GM23248 (cell line): Measurements from ENCODE around the gene RUSC2. TPM values are rescaled to one million over a fixed set of nuclear protein-coding genes. Genes with fewer than 3 reads are reported as not detected.

ENCODE experiments used
- DNase-seq: peaks from one replicate; pipeline ENCODE4 v3.0.0-alpha.2; 2015
- H2AFZ ChIP-seq: fragments of 200-600 bp; sonication (generic); 2 replicates; pipeline ENCODE4 v1.6.1; 2016; ENCODE audit warnings: antibody characterized with exemption
- H3F3A ChIP-seq: fragments of 200-600 bp; sonication (generic); 2 replicates; pipeline ENCODE4 v1.6.1; 2016; ENCODE audit warnings: mild to moderate bottlenecking, antibody characterized with exemption, mixed run types; ENCODE audit not compliant: insufficient read depth
- H3K27ac ChIP-seq: fragments of 200-600 bp; sonication (generic); 2 replicates; pipeline ENCODE4 v1.5.1; 2016; ENCODE audit warnings: mild to moderate bottlenecking
- H3K27me3 ChIP-seq: fragments of 200-600 bp; sonication (generic); replicated peaks from 2 replicates; pipeline ENCODE4 v1.6.1; 2016; ENCODE audit warnings: mild to moderate bottlenecking; ENCODE audit not compliant: insufficient read depth
- H3K36me3 ChIP-seq: fragments of 200-600 bp; sonication (generic); 2 replicates; pipeline ENCODE4 v1.6.1; 2016; ENCODE audit warnings: low read depth, mild to moderate bottlenecking
- H3K4me1 ChIP-seq: fragments of 200-600 bp; sonication (generic); 2 replicates; pipeline ENCODE4 v1.6.1; 2016; ENCODE audit warnings: mild to moderate bottlenecking; ENCODE audit not compliant: insufficient read depth
- H3K4me2 ChIP-seq: fragments of 200-600 bp; sonication (generic); one replicate; pipeline ENCODE4 v1.6.1; 2016; ENCODE audit warnings: mild to moderate bottlenecking; ENCODE audit not compliant: unreplicated experiment
- H3K4me3 ChIP-seq: fragments of 200-600 bp; sonication (generic); 2 replicates; pipeline ENCODE4 v1.5.1; 2016; ENCODE audit warnings: mild to moderate bottlenecking
- H3K79me2 ChIP-seq: fragments of 200-600 bp; sonication (generic); 2 replicates; pipeline ENCODE4 v1.6.1; 2016; ENCODE audit warnings: mild to moderate bottlenecking; ENCODE audit not compliant: insufficient read depth
- H3K9ac ChIP-seq: fragments of 200-600 bp; sonication (generic); 2 replicates; pipeline ENCODE4 v1.6.1; 2016; ENCODE audit warnings: mild to moderate bottlenecking
- H3K9me2 ChIP-seq: fragments of 200-600 bp; sonication (generic); 2 replicates; pipeline ENCODE4 v1.6.1; 2016; ENCODE audit warnings: mixed run types, mild to moderate bottlenecking, moderate library complexity; ENCODE audit not compliant: insufficient read depth
- H3K9me3 ChIP-seq: fragments of 200-600 bp; sonication (generic); one replicate; pipeline ENCODE4 v1.6.1; 2017; ENCODE audit warnings: low read depth
- H4K20me1 ChIP-seq: fragments of 200-600 bp; sonication (generic); 2 replicates; pipeline ENCODE4 v1.6.0; 2016; ENCODE audit not compliant: insufficient read depth
- EZH2 ChIP-seq: fragments of 200-600 bp; sonication (generic); IDR thresholded peaks from 2 replicates; pipeline ENCODE4 v1.6.1; 2018; ENCODE audit warnings: antibody characterized with exemption, mild to moderate bottlenecking; ENCODE audit not compliant: insufficient read depth, poor library complexity, severe bottlenecking
- EZH2phosphoT487 ChIP-seq: fragments of 200-600 bp; sonication (generic); IDR thresholded peaks from 2 replicates; pipeline ENCODE4 v1.6.1; 2018; ENCODE audit warnings: antibody characterized with exemption, moderate library complexity, mild to moderate bottlenecking, low read depth; ENCODE audit not compliant: insufficient read depth
- WGBS, 2 experiments: methylation state at CpG; one replicate each; pipeline ENCODE4 v1.1.6; 2015 to 2017; ENCODE audit warnings: low lambda C conversion rate in 2 of 2, low coverage in 1 of 2; ENCODE audit errors: missing lambda C conversion rate in 2 of 2; 5-methylcytosine and 5-hydroxymethylcytosine counted together
- in situ Hi-C: fragments of 300-500 bp; cut with MboI; formaldehyde crosslinking; loops from 2 replicates; pipeline ENCODE4 v1.15.0; 2020
- polyA plus RNA-seq: library from polyadenylated mRNA; unstranded; fragments of >200 nt; fragmentation: Nextera tagmentation; extraction: Ambion mirVana; gene quantifications from 2 replicates; pipeline ENCODE4 v1.2.1, GENCODE V29; 2016
- total RNA-seq: library from RNA; depleted of rRNA; stranded (reverse); fragments of >200 nt; shearing (Covaris generic); gene quantifications from 2 replicates; pipeline ENCODE4 v1.2.3, GENCODE V29; 2014; rRNA removed

RUSC2 gene, protein sequence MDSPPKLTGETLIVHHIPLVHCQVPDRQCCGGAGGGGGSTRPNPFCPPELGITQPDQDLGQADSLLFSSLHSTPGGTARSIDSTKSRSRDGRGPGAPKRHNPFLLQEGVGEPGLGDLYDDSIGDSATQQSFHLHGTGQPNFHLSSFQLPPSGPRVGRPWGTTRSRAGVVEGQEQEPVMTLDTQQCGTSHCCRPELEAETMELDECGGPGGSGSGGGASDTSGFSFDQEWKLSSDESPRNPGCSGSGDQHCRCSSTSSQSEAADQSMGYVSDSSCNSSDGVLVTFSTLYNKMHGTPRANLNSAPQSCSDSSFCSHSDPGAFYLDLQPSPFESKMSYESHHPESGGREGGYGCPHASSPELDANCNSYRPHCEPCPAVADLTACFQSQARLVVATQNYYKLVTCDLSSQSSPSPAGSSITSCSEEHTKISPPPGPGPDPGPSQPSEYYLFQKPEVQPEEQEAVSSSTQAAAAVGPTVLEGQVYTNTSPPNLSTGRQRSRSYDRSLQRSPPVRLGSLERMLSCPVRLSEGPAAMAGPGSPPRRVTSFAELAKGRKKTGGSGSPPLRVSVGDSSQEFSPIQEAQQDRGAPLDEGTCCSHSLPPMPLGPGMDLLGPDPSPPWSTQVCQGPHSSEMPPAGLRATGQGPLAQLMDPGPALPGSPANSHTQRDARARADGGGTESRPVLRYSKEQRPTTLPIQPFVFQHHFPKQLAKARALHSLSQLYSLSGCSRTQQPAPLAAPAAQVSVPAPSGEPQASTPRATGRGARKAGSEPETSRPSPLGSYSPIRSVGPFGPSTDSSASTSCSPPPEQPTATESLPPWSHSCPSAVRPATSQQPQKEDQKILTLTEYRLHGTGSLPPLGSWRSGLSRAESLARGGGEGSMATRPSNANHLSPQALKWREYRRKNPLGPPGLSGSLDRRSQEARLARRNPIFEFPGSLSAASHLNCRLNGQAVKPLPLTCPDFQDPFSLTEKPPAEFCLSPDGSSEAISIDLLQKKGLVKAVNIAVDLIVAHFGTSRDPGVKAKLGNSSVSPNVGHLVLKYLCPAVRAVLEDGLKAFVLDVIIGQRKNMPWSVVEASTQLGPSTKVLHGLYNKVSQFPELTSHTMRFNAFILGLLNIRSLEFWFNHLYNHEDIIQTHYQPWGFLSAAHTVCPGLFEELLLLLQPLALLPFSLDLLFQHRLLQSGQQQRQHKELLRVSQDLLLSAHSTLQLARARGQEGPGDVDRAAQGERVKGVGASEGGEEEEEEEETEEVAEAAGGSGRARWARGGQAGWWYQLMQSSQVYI (N-terminal part only)
- 74.0 and 78.4 TPM in 2 replicates for total RNA-seq
- 31.7 and 34.0 TPM in 2 replicates for polyA plus RNA-seq

DNA sequence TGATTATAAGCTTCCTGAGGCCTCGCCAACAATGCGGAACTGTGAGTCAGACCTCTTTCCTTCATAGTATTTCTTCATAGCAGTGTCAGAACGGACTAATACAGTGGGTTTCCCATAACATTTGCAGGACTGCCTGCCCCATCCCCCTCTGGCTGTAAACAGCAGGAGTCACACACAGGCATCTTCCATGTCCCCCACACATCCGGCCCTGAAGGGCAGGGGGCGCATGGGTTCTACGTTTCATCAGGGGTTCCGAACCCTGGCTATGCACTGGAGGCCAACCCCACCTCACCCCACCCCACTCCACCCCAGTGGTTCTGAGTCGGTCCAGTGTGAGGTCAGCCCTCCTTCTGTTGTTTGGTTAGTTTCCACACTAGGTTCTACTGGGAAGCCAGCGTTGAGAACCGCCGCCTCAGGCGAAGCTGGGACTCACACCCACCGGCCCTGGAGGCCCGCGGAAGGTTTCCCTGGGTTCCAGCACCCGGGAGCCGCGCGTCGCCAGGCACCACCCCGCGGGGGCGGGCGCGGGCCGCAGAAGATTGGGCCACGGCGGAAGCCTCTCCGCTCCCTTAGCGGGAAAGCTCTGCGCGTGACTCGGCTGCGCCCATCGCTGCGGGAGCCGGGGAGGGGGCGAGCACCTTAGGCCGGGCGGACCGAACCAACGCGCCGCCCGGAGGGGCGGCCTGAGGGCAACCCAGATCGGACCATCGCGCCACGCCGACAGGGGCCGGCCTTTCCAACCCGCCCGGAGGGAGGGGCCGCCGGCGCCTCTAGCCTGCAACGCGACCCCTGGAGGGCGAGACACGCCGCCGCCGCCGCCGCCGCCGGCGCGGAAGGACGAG lies at the start of gene RUSC2:
RUSC2 (plus strand) TSS at position 799 of the 842 bp plus-strand sequence. CDS start 56,411 bp downstream, outside the sequence.
- H3K27ac ChIP-seq = peak within 1 kb of the TSS; percentile 98
- peak within 1 kb of the TSS; percentile 98 for H3K4me3 ChIP-seq
- 1% methylated on average over 45 to 58 of the region's 71 CpGs for WGBS, 2 experiments
- peak within 1 kb of the TSS; percentile 74 for H2AFZ ChIP-seq
- peaks cover 59% of the 10 kb centered on the region for H3F3A ChIP-seq
- TF ChIP-seq EZH2 (no peak), EZH2phosphoT487 (no peak)
- peak within 1 kb of the TSS; percentile 95 for H3K9ac ChIP-seq
- DNase-seq = peak; percentile 97
- no peaks in the 10 kb centered on the region for H4K20me1 ChIP-seq
- H3K4me2 ChIP-seq = peak within 1 kb of the TSS; percentile 98
- no peaks in the 10 kb centered on the region for H3K9me3 ChIP-seq
- peaks cover 64% of the 10 kb centered on the region for H3K79me2 ChIP-seq
- in situ Hi-C loops = no loop called here
- peaks cover 38% of the 10 kb centered on the region for H3K4me1 ChIP-seq
- H3K9me2 ChIP-seq = no peaks in the 10 kb centered on the region
- no peaks in the 10 kb centered on the region for H3K27me3 ChIP-seq
- peaks cover 6% of the 10 kb centered on the region; the same call in 1 of the 2 replicates for H3K36me3 ChIP-seq

- H3K9me2 ChIP-seq = no peaks in the 10 kb centered on the region
- no peaks in the 10 kb centered on the region for H3F3A ChIP-seq
- H3K79me2 ChIP-seq = no peaks in the 10 kb centered on the region
- WGBS, 2 experiments = 70 to 80% methylated on average over 3 of the region's 3 CpGs
- H3K4me1 ChIP-seq = no peaks in the 10 kb centered on the region
- TF ChIP-seq EZH2phosphoT487 (no peak), EZH2 (no peak)
- no peak for DNase-seq
- H2AFZ ChIP-seq = no peak overlapping the region
- H4K20me1 ChIP-seq = no peaks in the 10 kb centered on the region
- no peak overlapping the region for H3K27ac ChIP-seq
- no peak overlapping the region for H3K4me2 ChIP-seq
- in situ Hi-C loops = no loop called here
- H3K9ac ChIP-seq = no peak overlapping the region
- no peaks in the 10 kb centered on the region for H3K9me3 ChIP-seq
- peaks cover 21% of the 10 kb centered on the region for H3K27me3 ChIP-seq
- no peaks in the 10 kb centered on the region for H3K36me3 ChIP-seq
- H3K4me3 ChIP-seq = no peak overlapping the region
Measured at GRCh38 chr9:35446012-35446411, 43.9 kb upstream of the RUSC2 start.

DNA sequence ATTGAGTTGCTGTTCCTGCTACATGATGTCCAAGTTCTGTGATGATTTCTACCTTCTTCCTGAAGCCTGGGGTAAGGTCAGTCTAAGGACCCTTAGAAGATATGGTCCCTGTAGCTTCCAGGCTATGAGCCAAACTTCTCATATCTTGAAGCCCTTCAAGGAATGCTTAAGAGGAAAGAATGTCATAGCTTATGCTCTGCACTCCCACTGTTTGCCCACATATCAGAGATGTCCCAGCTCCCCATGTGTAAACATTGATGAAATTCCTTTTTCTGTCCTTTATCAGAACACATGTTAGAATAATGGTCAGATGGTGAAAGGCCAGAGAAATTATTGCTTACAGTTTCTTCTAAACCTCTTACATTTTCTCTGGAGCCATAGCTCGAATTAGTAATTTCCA lies 41.4 kb upstream of the RUSC2 start:
- WGBS, 2 experiments = 50 to 60% methylated on average over 1 of the region's 1 CpG
- Histone ChIP-seq H3K4me3 (no peak overlapping the region), H3K9me3 (no peaks in the 10 kb centered on the region), H3K79me2 (no peaks in the 10 kb centered on the region), H3K4me1 (no peaks in the 10 kb centered on the region), H3K27ac (no peak overlapping the region), H3K27me3 (peaks cover 30% of the 10 kb centered on the region), H3K9ac (no peak overlapping the region), H3K9me2 (no peaks in the 10 kb centered on the region), H2AFZ (no peak overlapping the region), H3K36me3 (no peaks in the 10 kb centered on the region), H4K20me1 (no peaks in the 10 kb centered on the region), H3K4me2 (no peak overlapping the region), H3F3A (no peaks in the 10 kb centered on the region)
- in situ Hi-C loops = no loop called here
- DNase-seq = no peak
- TF ChIP-seq EZH2 (no peak), EZH2phosphoT487 (no peak)
